Activated CD4-positive, alpha-beta T cell treated with anti-CD3 and anti-CD28 coated beads for 36 hours (primary cell): Measurements from ENCODE around the gene TRIM45. TPM values are rescaled to one million over a fixed set of nuclear protein-coding genes. Genes with fewer than 3 reads are reported as not detected.

Experiments
- microRNA-seq: library from miRNA; unstranded; fragments of <30 nt; microRNA quantifications from one replicate; pipeline ENCODE4 v1.2.0, GENCODE V29; 2021; ENCODE audit warnings: borderline replicate concordance
- total RNA-seq, 2 experiments: library from RNA; stranded (reverse); gene quantifications; one replicate each; pipeline ENCODE4 v1.2.3, GENCODE V29; 2021

The TRIM45 gene
- total RNA-seq, 2 experiments from 2014 or later = 0.37 to 0.62 TPM

Small RNAs within 50 kb of the gene (microRNA-seq; reads per million reads assigned to microRNA genes)
- 113 reads per million, percentile 66 among the genes with 10 or more reads in this experiment for gene MIR942

Other genes with a start within 250 kb of the TRIM45 start
- gene PTGFRN, start 211.8 kb downstream of the TRIM45 start, total RNA-seq = 10 to 100 TPM; 11.6 to 11.8 TPM
- gene CD101, start 120.0 kb downstream of the TRIM45 start, total RNA-seq = under 1 TPM; 0.30 to 0.60 TPM
- 100 to 1,000 TPM in 1 of 2 experiments, 10 to 100 TPM in 1; 99.7 to 108 TPM for gene TTF2, start 61.4 kb downstream of the TRIM45 start, total RNA-seq
- not detected for gene VTCN1, start 89.2 kb upstream of the TRIM45 start, total RNA-seq
- gene MAN1A2, start 245.7 kb upstream of the TRIM45 start, total RNA-seq = 10 to 100 TPM; 18.5 to 20.4 TPM